Measurements from ENCODE around the gene NPBWR2. TPM values are rescaled to one million over a fixed set of nuclear protein-coding genes. Genes with fewer than 3 reads are reported as not detected.

Gene NPBWR2
- total RNA-seq, 2 donors from 2014 or later: not detected

DNA sequence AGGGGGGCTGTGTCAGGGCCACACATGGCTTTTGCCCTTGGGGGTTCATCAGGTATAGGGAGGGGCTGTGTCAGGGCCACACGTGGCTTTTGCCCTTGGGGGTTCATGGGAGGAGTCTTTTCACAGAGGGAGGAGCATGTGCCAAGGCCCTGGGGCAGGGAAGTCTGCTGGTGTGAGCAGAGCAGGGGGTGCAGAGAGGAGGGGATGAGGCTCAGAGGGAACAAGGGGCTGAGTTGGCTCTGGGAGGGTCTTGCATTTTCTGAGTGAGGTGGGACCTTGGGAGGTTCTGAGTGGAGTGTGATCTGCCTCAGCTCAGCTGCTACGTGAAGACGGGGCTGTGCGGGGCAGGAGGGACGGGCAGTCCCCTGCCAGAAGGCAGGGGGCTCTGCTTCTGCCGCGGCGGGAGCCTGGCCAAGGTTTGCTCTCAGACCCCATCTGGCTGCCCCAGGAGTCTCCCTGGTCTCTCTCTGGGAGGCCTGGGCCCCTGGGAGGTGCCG is 51.9 kb downstream of the NPBWR2 start:
- DNase-seq: no peak
- no peak for ATAC-seq
- intact Hi-C loops (cut with DNase I, micrococcal nuclease): loop anchor here in 1 of 2 donors (5.0 kb wide), 1 partner anchor 63 kb away; no protein-coding TSS in a partner anchor

DNA sequence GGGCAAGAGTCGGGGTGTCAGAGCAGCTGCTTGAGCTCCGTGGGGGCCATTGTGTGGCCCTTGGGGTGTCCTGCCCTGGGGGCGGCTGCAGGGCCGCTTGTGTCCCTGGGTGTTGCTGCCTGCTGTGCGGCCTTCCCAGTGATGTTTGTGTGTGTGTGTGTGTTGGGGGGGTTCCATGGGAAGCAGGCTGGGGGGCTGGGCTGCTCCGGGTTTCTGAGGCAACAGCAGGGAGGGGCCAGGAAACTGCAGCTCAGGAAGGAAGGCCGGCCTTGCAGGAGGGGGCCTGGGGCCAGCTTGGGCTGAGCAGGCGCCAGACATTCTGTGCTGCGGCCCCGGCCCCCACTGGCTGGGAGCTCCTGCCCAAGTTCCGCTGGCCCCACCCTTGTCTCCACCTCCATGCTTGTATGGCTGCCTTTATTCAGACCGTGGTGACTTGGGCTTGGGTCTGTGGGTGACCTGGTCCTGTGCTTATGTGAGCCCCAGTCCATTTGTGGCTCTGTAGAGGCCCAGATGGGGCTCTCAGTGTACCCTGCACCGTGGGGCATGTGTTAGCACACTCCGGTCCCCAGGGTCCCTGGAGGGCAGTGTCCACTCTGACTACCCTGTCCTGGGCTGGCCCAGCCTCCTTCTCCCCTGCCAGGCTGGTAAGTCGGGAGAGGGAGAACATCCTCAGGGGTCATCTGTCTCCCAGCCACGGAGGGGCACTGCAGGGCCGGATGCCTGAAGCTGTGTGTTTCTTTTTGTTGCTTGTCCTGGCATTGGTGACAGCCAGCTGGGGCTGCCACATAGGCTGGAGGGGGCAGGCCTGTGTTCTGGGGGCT is 53.3 kb downstream of the NPBWR2 start:
- DNase-seq: no peak
- ATAC-seq: no peak

More for the DNA sequence above, 53.3 kb downstream of the NPBWR2 start:
- intact Hi-C loops (cut with DNase I, micrococcal nuclease): no loop called here

Small RNA genes lying within 50 kb of the gene (microRNA-seq; reads per million reads assigned to microRNA genes)
- gene MIR6813: 0 to 0.53 reads per million in 2 donors

Other genes starting within 250 kb of the NPBWR2 start
- gene ABHD16B, start 246.1 kb downstream of the NPBWR2 start, total RNA-seq: not detected
- 10 to 100 TPM; 49.5 to 58.5 TPM for gene TPD52L2, start 242.3 kb downstream of the NPBWR2 start, total RNA-seq
- gene DNAJC5, start 212.4 kb downstream of the NPBWR2 start, total RNA-seq: 10 to 100 TPM; 55.3 to 79.4 TPM
- 10 to 100 TPM; 41.7 to 44.8 TPM for gene UCKL1, start 151.1 kb downstream of the NPBWR2 start, total RNA-seq
- 1 to 10 TPM; 1.3 to 2.9 TPM for gene ZNF512B, start 137.6 kb downstream of the NPBWR2 start, total RNA-seq
- gene SAMD10, start 127.9 kb downstream of the NPBWR2 start, total RNA-seq: 1 to 10 TPM; 5.8 to 9.5 TPM
- gene PRPF6, start 126.4 kb downstream of the NPBWR2 start, total RNA-seq: 10 to 100 TPM; 51.7 to 51.8 TPM
- 1 to 10 TPM in 1 of 2 donors, under 1 TPM in 1; 0.67 to 1.7 TPM for gene C20orf204, start 71.4 kb downstream of the NPBWR2 start, total RNA-seq
- gene SOX18, start 57.9 kb downstream of the NPBWR2 start, total RNA-seq: 1 to 10 TPM; 8.9 to 9.1 TPM
- gene TCEA2, start 44.4 kb downstream of the NPBWR2 start, total RNA-seq: 1 to 10 TPM; 7.9 to 9.9 TPM
- 1 to 10 TPM; 3.4 to 5.9 TPM for gene RGS19, start 28.0 kb downstream of the NPBWR2 start, total RNA-seq
- gene OPRL1, start 27.5 kb downstream of the NPBWR2 start, total RNA-seq: under 1 TPM; 0.15 to 0.17 TPM
- not detected for gene LKAAEAR1, start 23.2 kb downstream of the NPBWR2 start, total RNA-seq
- under 1 TPM; 0.06 to 0.11 TPM for gene MYT1, start 56.9 kb upstream of the NPBWR2 start, total RNA-seq
- gene PCMTD2, start 148.2 kb upstream of the NPBWR2 start, total RNA-seq: 10 to 100 TPM; 26.1 to 33.8 TPM

All from left colon (tissue), 2 donors.